NB4 (cell line): ENCODE data around the gene RANBP17.

ENCODE experiments used
- CTCF ChIP-seq: IDR thresholded peaks from one replicate; pipeline ENCODE4 v1.5.1; 2012; ENCODE audit warnings: low read depth, low read length
- MAX ChIP-seq: IDR thresholded peaks from 2 replicates; pipeline ENCODE4 v1.6.1; 2011; ENCODE audit warnings: low read depth, low read length
- MYC ChIP-seq: IDR thresholded peaks from 2 replicates; pipeline ENCODE4 v1.6.1; 2011; ENCODE audit warnings: low read depth, low read length
- POLR2A ChIP-seq: IDR thresholded peaks from 2 replicates; pipeline ENCODE4 v1.6.1; 2011; ENCODE audit warnings: mild to moderate bottlenecking; ENCODE audit not compliant: insufficient read length; ENCODE audit errors: extremely low read depth

GRCh38 chr5:171306166-171306565 is 444.3 kb downstream of the RANBP17 start:
- no peak for TF ChIP-seq POLR2A
- no peak for TF ChIP-seq CTCF
- TF ChIP-seq MYC = no peak
- no peak for TF ChIP-seq MAX
